AG08395 (cell line): Measurements from ENCODE around the gene SLC38A10.
A peak's percentile ranks its signal among the peaks of the same experiment; 100 is the strongest.

Experiments
- DNase-seq: peaks from one replicate; pipeline ENCODE4 v3.0.0; 2012; ENCODE audit warnings: mixed read lengths, low spot score

The SLC38A10 gene

GRCh38 chr17:81252987-81253329, 42.1 kb downstream of the SLC38A10 start:
- DNase-seq: no peak

DNA sequence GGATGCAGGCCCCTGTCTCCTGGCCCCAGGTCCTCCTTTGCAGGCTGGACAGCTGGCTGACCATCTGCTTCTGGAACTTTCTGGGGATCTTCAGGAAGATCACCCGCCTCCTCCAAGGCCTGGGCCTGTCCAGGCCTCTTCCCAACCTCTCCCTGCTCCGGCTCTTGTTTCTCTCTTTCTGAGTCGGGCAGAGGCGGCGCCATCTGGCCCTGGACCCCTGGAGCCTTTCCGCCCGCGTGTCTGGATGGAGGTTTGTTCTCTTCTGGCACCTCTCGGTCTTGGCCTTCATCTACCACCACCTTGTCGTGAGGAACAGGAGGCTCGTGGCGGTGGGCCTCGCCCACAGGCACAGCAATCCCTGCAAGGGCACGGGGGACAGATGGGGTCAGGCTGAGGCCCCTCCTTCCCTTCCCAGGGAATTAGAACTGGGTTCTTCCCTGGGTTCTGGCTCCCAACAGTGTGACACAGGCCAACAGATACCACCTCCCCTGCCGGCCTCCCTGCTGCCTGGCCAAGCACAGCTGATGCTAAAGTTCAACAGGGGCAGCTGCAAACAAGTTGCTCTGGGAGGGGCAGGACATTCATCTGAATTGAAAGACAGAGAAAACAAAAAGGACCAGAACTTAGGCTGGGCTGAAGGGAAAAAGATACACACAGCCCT, 42.7 kb downstream of the SLC38A10 start:
- DNase-seq: no peak

GRCh38 chr17:81251709-81252301, 43.3 kb downstream of the SLC38A10 start:
- DNase-seq: no peak

- no peak for DNase-seq
Observed at GRCh38 chr17:81251094-81251708, 43.9 kb downstream of the SLC38A10 start.

DNA sequence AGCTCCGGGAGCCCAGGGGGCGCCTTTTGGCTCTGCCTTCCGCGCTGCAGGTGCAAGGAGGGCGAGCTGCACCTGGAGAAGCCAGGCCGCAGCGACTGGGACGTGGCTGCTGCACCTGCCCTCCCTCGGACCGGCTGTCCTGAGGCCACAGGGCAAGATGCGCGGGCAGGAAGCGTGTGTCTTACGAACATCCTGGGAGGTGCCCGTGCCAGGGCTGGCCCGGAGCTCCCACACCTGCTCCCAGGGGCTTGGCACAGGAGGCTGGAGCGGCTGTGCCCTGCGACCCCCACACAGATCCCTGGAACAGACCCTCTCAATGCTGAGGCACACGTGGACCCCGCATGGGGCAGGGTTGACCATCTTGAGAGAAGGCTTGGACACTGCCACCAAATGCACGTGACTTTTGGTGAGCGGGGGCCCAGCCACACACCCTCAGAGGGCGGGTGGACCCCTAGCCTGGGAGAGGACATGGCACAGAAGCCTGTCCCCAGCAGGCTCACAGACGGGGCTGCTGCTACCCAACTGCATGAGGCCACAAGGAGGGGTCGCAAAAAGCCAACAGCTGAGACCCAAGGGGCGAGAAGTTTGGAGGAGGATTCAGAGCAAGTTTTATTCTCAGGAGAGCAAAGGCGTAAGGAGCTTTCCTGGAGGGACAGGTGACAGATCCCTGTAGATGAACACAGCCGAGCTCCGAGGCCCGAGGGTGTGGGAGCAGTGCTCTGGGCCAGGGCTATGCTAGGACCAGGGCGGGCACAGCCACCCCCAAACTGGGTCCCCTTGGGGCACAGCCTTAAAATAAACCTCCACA, 44.6 kb downstream of the SLC38A10 start:
- DNase-seq: no peak

DNA sequence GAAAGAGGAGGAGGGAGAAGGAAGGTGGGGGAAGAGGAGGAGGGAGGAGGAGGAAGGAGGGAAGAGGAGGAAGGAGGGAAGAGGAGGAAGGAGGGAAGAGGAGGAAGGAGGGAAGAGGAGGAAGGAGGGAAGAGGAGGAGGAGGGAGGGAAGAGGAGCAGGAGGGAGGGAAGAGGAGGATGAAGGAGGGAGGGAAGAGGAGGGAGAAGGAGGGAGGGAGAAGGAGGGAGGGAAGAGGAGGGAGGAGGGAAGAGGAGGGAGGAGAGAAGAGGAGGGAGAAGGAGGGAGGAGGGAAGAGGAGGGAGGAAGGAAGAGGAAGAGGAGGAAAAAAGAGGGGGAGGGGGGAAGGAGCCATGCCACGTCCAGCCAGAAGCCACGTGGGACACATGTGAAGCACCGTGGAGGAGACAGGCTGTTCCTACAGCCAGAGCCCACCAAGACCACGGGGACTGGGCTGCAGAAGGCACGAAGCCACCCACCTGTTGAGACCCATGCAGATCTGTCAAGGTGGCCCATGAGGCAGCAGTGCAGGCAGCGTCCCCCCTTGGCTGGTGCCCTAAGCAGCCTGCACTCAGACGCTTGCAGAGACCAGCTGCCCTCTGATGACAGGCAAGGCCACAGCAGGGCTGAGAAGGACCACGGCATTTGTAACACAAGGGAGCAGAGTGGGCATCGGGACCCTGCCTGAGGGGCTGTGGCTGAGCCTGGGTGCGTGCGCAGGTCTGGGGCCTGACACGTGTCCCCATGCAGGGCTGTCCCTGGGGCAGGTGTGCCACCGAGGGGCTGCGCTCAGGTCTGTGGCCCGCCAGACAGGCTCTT, 45.7 kb downstream of the SLC38A10 start:
- DNase-seq: no peak

- no peak for DNase-seq
Observed at GRCh38 chr17:81248649-81249048, 46.5 kb downstream of the SLC38A10 start.

DNA sequence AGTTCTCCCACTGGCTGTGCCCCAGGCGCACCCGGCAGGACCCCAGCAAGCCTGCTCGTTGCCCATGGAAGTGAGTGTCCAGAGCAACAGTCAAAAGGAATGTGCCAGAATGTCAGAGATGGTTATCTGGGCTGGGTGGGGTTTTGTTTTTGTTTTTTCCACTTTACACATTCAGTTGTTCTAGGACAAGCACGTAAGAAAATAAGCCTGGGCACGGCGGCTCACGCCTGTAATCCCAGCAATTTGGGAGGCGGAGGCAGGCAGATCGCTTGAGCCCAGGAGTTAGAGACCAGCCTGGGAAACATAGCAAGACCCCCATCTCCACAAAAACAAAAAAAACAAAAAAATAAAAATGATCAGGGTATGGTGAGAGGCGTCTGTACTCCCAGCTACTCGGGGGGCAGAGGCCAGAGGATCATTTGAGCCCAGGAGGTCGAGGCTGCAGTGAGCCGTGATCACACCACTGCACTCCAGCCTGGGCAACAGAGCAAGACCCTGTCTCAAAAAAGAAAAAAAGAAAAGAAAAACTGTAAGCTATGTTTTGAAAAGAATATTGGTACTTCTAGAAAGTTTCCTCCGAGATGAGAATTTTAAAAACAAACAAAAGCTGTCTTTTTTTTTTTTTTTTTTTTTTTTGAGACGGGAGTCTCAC, 47.6 kb downstream of the SLC38A10 start:
- DNase-seq: no peak

DNA sequence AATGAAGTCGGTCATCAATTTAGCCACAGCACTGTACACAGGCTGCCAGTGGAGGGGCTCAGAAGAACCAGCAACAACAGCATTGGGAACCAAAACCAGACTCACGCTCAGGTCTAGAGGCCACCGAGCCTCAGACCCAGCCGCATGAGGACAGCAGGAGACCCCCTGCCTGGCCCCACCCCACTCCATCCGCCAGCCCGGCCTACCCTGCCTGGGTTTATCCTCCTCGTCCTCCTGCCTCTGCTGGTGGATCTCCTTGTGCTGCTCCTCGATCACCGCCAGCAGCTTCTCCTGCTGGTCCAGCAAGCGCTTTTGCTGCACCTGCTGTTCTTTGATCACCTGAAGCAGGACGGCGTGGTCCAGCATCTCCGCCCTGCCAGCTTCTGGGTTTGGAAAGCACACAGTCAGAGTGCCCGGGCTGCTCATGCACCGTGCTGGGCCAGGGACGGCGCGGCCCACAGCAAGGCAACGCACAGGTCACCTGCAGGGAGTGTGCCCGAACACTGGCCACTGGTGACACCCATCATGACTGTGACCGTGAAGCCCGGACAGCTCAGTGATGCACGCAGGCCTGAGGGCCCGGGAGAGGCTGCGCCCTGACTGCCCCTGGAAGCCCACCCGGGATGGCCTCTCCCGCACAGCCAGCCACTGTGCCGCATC, 48.3 kb downstream of the SLC38A10 start:
- no peak for DNase-seq

- no peak for DNase-seq
Observed at GRCh38 chr17:81246343-81246670, 48.8 kb downstream of the SLC38A10 start.

DNA sequence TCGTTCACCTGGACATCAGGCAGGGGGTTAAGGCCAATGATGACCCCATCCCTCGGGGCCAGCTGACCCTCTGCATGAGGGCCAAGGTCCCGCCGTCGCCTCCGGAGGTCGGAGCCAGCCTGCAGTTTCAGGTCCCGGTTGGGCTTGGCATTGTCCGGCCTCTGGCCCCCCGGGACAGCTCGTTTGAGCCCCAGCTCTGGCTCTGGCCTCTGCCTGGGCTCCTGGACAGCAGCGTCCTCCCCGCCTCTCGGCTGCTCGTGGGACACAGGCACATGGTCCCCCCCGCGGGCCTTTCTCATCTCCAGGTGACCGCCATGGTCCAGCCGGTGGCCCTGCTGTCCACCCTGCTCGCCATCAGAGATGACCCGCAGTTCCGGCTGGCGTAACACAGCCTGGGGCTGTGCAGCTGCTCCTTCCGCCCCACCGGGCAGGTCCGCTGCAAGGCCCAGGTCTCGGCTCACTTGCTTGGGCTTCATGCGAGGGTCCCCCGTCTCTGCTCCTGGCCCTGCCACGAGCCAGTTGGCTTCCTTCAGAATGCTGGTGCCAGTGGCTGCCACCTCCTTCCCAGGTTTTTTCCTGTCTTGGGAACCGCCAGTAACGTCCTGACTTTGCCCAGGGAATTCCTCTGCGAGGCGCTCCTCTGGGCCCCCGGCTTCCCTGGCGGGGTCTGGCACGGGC, 49.3 kb downstream of the SLC38A10 start:
- no peak for DNase-seq

DNA sequence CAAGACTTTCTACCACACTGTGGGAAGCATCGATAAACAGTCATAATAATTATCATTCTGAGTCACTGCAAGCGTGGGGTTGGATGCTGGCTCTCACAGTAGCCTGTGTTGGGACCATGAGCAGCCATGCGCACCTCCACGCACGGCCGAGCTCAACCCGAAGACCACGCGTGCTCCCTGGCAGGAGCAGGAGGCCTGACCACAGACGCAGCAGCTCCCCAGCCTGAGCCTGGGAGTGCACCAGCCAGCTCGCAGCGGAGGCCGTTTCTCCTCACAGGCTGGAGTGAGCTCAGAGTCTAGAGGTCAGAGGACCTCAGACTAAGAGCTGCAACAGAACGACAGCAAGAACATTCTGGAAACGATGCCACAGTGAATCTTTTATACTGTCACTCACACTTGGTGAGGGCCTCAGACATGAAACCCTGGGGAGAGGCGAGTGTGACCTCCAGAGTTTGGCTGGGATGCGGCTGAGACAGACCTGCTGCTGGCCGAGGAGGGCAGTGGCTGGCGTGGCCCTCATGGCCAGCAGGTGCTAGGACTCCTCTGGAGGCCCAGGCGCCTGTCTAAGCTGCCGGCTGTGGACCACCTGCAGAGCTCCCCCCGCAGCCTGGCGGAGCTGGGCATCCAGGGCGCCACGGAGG, 50.0 kb downstream of the SLC38A10 start:
- no peak for DNase-seq

DNA sequence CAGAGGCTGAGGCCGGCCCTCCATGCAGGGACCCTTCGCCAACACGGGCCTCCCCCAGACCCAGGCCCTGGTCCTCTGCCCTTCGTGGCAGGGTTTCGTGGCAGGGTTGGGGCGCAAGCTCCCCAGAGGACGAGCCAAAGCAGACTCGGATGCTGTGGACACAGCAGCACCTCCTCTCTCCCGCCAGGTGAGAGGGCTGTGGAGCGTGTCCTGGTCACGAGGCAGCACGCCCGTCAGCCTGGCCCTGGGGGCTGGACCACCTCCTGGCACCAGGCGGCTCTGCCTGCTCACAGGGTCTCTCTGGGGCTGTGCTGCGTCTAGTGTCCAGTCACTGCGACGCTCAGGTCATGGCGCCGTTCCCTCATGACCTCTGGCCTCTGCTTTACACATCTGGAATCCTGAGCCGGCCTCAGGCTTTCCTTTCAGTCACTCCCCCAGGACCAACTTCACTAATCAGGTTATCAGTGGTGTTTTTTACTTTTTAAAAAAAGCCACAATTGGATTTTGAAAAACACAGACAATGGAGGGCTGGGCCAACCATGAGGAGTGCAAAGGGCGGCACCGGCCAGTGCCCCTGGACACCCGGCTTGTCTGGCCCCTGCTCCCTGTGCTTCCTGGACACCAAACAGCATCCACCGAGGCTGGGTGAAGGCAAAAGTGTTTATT, 50.6 kb downstream of the SLC38A10 start:
- no peak for DNase-seq

DNA sequence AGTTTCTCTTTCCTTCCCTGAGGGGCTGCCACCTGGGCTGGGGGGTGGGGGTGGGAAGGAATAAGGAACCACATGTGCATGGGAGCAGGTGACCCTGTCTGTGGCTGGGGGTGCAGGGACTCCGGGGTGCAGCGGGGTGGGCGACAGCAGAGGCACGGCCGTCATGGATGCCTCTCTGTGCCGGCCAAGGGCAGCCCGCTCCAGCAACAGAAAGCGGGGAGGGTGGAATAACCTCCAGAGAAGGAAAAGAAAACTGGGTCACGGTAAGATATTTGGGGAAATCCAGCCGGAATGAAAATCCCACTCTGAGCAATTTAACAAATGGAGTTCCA, 51.8 kb downstream of the SLC38A10 start:
- no peak for DNase-seq

DNA sequence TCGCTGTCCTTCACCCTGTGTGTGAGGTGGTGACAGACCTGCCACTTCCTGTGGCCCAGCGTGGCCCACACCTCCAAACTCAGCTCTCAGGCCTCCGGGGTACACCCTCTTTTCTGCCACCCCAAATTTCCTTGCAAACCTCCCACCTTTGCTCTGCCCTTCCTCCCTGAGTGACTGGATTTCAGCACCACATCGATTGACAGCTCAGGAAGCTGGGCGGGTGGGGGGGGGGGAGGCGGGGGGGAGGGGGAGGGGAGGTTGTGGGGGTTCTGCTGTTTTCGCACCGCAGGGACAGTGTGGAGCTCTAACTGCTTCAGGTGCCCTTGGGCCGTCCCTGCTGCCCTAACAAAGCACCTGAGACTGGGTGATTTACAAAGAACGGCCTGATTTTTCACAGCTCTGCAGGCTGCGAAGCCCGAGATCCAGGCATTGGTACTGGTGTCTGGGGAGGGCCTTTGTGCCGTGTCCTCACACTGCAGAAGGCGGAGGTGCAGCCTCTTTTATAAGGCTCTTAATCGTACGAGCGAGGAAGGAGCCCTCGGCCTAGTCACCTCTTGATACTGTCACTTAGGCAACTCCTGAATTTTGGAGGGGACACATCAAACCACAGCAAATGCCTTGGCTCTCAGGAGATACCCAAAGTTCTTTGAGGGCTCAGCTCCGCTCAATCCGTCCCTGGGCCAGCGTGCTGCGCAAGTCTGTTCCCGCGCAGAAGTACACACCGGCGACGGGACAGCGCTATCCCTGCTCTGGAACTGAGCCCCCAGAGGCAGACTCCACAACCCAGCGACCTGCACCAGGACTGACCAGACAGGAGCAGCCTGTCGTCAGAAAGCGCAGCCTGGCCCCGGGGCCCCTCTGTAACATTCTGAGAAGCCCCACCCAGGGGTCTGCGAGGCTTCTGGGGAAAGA, 52.4 kb downstream of the SLC38A10 start:
- DNase-seq: no peak

DNA sequence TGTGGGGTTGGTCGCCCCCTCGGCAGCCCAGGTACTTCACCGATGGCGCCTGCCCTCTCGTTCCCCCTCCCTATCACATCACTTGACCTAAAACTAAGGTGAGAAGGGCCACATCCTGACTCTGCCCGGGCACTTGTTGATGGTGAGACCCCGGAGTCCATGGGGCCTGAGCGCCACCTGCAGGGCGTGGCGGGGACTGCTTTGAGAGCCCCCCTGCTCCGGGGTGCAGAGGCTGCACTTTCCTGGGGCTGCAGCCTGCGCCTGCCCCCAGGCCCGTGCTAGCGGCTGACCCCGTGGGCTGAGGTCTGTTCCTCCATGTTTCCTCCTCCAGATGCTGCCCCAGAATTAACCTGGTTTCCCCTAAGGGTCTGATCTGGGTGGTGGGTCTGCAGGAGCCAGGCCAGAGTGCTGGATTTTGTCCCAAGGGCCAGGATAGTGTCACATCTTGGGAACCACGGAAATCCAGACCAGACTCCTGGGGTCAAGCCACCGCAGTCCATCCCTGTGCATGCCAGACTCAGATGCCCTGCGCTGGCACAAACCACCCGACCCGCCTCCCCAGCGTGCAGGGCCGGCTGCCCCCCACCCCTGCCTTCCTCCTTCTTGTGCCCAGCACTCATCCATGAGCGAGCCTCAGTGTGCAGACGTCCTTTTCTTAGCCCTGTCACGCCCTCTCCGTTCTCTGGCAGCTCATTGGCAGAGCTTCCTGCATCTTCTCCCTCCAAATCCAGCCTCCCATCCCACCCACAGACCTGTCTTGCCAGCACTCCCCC, 53.3 kb downstream of the SLC38A10 start:
- DNase-seq: peak; percentile 53

- no peak for DNase-seq
Observed at GRCh38 chr17:81241203-81241602, 53.9 kb downstream of the SLC38A10 start.

DNA sequence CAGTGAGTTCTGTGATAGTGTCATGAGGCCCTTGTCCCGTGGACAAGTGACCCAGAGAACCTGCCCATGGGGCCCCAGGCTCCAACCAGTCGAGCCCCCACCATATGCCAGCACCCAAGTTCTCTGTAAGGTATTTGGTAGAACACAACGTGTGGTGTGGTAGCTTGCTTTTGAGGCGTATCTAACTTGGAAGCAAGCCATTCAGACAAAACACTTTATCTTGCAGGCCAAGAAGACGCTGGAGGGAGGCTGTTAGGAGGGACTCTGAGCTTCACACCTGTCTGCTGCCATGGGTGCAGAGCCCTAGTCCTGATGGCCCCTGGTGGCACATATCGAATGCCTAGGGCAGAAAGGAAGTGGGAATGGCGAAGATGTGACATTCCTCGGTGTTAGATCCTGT, 54.3 kb downstream of the SLC38A10 start:
- no peak for DNase-seq
